Measurements from ENCODE around the gene TRAF3IP1.
"Not testable (repeated sequence)": the region's sequence is repeated elsewhere in the genome, so short reads cannot be mapped to it uniquely, and the experiment has no call there.

- TF ChIP-seq CTCF (IDR thresholded peaks at IDR 0.05 in 8 of 11, conservative IDR thresholded peaks at IDR 0.05 in 3 of 11); POLR2A (IDR thresholded peaks at IDR 0.05): not testable (repeated sequence)
Observed at GRCh38 chr2:238405217-238405555, 84.9 kb downstream of the TRAF3IP1 start.

All from spleen (tissue), 7 donors.